ENCODE results near the gene LIN9.
"Not testable (repeated sequence)": the region's sequence is repeated elsewhere in the genome, so short reads cannot be mapped to it uniquely, and the experiment has no call there.

Gene LIN9

DNA sequence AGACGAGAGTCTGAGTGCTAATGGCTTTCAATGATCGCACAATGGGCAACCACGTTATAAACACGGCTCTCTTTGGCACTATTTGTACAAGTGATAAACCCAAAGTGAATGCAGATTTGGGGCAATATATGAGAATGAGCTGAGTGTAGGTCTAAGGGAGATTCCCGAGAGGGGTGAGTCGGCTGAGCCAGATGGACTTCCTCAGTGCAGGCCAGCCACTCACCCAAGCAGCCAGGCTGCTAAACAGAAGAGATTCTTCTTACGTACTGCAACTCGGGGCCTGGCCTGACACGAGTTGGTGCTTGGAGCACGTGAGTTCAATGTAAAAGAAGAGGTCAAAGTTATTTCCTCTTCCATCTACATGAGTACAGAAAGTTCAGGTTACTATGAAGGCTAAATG, 91.7 kb downstream of the LIN9 start:
- in situ Hi-C loops (cut with MboI; ENCODE audit: low sequenced_read_pairs), result no loop called here

DNA sequence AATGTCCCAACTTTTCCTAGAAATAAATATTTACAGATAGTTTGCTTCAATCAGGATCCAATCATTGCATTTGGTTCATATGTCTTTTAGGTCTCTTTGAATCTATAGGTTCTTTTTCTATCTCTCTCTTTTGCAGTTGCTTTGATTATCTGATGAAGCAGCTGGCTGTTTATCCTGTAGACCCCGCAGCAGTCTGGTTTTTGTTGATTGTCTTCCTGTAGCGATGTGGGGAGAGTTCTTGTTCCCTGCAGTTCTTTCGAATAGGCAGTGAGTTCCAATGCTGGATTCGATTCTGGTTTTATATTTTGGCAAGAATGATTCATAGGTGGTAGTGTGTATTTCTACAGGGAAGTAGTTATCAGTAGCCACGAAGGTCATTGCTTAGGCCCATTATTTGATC, 92.9 kb downstream of the LIN9 start:
- in situ Hi-C loops (cut with MboI; ENCODE audit: low sequenced_read_pairs), result no loop called here

DNA sequence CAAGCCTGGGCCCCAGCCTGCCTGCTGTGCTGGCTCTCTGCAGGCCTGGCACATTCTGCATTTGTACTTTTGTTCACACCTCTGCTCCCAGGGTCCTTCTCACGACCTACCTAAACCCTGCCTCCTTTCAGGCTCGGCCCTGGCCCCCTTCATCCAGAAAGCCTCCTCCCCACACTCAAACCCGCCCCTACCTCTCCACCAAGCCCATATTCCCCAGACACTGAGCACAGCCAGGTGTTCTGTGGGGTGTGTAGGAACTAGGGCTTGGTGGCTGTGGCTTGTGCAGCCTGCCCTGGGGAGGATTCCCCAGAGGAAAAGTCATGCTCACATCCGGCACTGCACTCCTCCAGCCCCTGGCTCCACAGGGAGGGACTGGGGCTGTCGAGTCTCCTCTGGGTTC, 93.7 kb downstream of the LIN9 start:
- in situ Hi-C loops (cut with MboI; ENCODE audit: low sequenced_read_pairs), result no loop called here

DNA sequence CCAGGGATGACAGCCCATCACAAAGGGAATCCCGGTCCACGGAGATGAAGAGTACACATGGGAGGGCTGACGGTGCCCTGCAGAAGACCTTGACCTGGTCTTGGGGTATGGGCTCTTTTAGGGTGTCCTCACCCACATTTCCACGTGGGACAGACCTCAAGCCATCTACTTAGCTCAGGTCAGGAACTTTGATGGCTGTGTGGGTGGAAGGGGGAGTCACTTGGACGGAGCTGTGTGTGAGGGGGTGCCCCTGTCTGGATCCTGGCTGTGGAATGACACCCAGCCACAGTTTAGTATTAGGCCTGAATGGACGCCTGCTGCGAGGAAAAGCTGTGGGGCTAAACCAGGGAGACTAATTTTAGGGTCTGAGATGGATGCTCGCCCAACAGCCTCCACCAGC, 96.4 kb downstream of the LIN9 start:
- in situ Hi-C loops (cut with MboI; ENCODE audit: low sequenced_read_pairs), result no loop called here

DNA sequence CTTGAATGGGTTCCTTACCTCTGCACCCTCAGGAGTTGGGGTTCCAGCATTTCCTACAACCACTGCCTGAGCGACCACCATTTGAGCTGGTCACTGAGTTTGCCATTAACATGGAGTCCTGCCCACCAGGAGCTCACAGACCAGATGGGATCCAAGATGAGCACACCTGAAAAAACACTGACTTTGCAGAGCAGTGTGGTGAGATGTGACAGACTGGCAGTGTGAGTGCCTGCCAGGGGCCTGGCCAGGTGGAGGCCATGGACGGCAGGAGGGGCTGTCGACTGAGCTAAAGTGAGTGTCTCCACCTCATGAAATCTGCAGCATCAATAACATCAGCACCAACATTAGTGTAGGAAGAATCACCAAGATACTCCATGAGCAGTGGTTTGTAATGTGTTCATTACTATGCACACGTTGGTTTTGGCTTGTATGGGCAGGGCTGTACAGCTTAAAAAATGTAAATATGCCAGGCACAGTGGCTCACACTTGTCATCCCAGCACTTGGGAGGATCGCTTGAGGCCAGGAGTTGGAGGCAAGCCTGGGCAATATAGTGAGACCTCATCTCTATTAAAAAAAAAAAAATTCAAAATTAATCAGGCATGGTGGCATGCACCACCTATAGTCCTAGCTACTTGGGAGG, 97.7 kb downstream of the LIN9 start:
- in situ Hi-C loops (cut with MboI; ENCODE audit: low sequenced_read_pairs), result no loop called here

DNA sequence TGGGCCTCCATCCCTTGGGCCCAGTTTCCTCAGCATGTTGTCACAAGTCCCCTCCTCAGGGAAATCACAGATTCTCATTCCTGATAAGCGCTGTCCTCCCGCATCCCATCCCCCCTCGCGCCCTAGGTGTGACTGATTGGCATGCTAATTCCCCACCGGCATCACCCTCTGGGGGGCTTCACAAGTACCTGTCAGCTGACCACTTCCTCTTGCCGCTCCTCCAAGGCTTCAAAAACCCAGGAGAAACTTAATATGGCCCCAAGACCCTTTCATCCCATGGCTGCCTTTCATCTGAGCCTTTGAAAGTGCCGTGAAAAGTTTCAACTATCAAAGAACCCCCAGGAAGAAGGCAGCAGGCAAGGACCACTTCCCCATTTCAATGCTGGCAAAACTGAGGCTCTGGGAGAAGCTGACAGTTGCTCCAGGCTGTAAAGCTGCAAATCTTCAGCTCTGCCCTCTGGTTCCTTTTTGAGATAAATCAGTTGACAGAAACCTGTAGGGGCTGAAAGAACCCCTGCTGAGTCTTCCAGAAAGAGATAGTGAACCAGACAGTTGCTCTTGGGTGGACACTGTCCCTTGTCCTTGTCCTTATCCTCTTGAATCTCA, 98.3 kb downstream of the LIN9 start:
- in situ Hi-C loops (cut with MboI; ENCODE audit: low sequenced_read_pairs), result no loop called here

DNA sequence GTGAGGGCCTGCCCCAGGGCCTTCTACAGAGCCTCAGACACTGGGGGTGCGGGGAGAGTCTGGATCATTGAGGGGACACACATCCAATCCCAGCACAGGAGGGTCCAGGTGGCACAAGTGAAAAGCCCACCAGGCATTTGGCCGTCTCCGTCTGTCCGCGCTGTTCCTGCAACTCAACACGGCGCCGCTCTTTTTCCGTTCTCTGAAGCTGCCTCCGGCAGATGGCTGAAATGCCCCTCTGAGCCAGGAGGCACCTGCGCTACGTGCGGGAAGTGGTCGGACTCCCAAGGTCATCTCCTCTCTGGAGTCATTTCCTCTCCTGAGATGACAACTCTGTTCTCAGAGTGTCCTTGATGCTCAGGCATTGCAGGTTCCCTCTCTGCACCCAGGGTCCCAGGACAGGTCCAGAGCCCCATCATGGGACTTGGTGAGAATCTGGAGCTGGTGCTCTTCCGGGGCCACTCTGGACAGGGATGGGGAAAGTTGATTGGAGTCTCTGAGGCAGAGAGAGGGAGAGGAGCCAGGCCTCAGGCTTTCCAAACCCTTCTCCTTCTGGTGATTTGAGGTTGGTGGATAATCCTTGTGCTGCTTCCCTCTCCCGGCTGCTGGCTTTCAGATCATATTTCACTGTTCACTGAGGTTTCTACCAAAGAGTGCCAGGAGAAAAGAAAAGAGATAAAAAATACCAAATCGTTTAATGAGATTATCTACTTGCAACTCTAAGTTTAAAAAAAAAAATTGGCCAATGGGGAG, 99.5 kb downstream of the LIN9 start:
- in situ Hi-C loops (cut with MboI; ENCODE audit: low sequenced_read_pairs), result no loop called here

DNA sequence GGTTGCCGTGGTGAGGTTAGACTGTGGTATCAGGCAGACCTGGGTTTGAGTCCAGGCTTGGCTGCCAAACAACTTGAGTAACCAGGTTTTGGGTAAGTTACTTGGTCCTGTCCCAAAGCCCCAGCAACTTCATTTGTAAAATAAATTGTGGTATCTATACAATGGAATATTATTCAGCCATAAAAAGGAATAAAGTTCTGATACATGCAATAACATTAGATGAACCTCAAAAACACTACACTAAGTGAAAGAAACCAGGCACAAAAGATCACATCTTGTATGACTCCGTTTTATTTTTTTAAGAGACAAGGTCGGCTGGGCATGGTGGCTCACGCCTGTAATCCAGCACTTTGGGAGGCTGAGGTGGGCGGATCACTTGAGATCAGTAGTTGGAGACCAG, 101.9 kb downstream of the LIN9 start:
- in situ Hi-C loops (cut with MboI; ENCODE audit: low sequenced_read_pairs), result no loop called here

DNA sequence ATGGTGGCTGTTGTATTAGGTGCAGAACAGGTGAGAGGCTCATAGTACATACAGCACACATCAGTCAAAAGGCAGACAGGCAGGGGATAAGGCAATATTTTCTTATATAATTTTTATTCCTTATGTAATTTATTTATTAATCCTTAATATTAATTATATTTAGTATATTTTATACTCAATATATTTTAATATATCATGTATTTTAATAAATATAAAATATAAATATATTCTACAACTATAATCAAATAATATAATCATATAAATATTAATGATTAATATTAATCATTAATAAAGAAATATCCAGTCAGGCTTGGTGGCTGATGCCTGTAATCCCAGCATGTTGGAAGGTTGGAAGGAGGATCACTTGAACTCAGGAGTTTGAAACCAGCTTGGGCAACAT, 104.8 kb downstream of the LIN9 start:
- in situ Hi-C loops (cut with MboI; ENCODE audit: low sequenced_read_pairs), result no loop called here

DNA sequence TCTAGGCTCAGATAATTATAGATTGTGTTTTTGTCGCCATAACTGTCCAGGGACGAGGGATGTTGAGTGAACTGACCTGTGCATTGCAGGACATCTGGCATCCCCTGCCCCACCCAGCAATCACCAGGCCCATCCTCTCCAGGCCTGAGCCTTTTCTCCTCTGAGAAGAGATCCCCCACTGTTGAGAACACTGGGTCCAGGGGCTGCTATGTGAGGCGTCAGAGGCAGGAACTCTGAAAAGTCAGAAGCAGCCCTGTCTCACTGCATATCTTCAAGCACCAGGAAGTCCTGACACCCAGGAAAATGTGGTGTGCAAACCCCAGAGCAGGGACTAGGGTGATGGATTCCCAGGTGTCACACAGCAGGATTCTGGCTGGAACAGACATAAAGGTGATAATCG, 105.3 kb downstream of the LIN9 start:
- in situ Hi-C loops (cut with MboI; ENCODE audit: low sequenced_read_pairs), result no loop called here

DNA sequence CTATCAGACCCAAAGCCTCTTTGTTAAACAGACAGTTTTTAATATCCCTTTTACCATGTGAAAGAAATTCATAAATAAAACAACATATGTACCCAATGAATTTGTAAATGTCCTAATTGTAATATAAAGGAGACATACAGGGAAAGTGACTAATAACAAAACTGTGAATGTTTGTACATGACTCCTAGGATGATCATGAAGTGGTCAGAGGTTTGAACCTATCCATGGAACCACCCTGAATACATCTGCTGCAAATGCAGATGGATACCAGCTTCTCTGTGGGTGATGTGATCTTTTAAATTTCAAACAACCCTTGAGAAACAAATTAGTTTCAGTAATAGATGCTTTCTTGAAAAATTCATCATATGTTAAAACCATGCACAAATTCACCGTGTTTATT, 105.7 kb downstream of the LIN9 start:
- in situ Hi-C loops (cut with MboI; ENCODE audit: low sequenced_read_pairs), result no loop called here

DNA sequence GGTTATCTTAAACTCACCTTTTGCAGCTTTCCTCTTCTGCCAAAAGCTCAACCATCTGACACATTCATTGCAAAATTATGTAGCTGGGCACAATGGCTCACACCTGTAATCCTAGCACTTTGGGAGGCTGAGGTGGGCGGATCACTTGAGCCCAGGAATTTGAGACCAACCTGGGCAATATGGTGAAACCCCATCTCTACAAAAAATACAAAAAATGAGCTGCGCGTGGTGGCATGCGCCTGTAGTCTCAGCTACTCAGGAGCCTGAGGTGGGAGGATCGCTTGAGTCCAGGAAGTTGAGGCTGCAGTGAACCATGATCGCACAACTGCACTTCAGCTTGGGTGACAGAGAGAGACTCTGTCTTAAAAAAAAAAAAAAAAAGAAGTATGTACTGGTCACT, 106.3 kb downstream of the LIN9 start:
- in situ Hi-C loops (cut with MboI; ENCODE audit: low sequenced_read_pairs), result not testable (repeated sequence)

DNA sequence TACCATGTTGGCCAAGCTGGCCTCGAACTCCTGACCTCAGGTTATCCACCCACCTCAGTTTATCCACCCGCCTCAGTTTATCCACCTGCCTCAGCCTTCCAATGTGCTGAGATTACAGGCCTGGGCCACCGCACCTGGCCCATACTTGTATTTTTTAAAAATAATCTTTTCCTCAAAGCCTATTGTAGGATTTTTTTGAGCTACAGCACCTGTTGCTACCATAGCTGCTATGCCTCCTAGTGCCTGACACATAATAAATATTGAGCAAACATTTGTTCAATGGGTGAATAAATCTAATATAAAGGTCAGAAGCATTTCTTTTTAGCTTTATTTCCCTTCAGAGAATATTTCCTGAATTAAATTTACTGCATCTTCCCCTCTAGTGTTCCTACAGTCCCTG, 106.7 kb downstream of the LIN9 start:
- in situ Hi-C loops (cut with MboI; ENCODE audit: low sequenced_read_pairs), result no loop called here

DNA sequence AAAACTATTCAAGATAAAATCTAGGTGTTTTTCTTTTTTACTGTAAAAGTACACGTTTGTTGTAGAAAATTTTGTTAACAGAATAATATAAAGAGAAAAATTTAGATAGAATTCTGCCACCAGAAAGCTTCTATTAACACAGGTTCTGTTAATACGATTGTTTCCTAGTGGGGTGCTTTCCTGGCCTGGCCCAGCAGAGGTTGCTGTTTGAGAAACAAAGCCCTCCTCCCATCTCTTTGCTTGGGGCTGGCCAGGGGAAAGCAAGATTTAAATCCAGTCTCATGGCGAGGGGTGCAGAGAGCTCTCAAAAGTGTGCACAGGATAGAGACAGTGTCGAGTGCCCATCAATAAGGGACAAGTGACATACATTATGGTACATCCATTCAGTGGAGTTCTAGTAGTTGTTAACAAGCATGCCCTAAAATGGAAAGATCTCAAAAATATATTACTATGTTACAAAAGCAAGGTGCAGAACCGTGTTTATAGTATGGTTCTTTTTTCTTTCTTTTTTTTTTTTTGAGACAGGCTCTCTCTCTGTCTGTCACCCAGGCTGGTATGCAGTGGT, 107.9 kb downstream of the LIN9 start:
- in situ Hi-C loops (cut with MboI; ENCODE audit: low sequenced_read_pairs), result no loop called here

DNA sequence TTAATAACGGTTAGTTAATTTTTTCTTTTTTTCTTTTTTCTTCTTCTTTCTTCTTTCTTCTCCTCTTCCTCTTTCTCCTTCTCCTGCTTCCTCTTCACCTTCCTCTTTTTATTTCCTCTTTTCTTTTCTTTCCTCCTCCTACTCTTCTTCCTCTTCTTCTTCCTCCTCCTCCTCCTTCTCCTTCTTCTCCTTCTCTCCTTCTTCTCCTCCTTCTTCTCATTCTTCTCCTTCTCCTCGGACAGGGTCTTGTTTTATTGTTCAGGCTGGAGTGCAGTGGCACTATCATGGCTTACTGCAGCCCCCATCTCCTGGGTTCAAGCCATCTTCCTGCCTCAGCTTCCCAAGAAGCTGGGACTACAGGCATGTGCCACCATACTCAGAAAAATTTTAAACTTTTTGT, 109.0 kb downstream of the LIN9 start:
- in situ Hi-C loops (cut with MboI; ENCODE audit: low sequenced_read_pairs), result loop anchor here (10.0 kb wide), 1 partner anchor 65 kb away; no protein-coding TSS in a partner anchor

DNA sequence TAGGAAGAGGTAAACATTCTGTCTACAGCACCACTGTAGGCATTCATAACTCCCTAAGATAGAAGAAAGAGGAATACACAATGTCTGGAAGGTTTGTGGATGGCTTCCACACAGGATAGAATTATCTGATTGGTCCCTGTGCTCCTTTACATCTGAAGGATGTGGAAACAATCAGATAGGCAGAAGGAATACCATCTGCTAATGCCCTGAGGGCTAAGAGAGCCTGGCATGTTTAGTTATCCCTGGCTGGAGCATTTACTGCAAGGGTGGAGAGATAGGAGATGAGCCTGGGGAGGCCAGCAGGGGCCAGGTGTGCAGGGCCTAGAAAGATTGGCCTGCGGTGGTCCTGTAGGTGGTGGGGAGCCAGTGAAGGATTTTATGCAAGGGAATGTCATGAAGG, 113.8 kb downstream of the LIN9 start:
- in situ Hi-C loops (cut with MboI; ENCODE audit: low sequenced_read_pairs), result loop anchor here (10.0 kb wide), 1 partner anchor 60 kb away; no protein-coding TSS in a partner anchor

DNA sequence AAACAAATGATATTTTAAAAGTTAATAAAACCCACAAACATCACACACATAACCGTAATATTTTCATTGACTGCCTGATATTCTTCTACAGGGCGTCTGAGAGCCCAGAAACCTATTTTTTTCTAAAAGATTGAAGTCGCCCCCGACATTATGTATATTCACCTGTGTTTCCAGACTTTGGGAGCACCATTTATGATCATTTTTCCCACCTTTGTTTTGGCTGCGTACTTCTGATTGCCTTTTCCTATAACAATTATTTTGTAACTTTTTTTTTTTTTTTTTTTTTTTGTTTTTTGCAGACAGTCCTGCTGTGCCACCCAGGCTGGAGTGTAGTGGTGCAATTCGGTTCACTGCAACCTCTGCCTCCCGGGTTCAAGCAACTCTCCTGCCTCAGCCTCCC, 121.6 kb downstream of the LIN9 start:
- in situ Hi-C loops (cut with MboI; ENCODE audit: low sequenced_read_pairs), result no loop called here

DNA sequence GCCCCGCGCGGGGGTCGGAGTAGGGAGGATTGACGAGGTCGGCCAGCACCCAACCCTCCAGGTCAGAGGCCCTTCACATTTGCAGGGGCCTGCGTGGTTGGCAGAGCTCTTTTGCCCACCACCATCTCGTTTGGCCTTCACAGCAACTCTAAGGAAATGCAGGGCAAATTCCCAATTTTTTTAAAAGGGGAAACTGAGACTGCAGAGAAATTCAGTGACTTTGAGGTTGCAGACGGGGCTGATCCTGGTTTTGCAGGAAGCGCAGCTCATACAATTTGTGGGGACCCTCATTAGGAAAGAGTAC, 122.0 kb downstream of the LIN9 start:
- in situ Hi-C loops (cut with MboI; ENCODE audit: low sequenced_read_pairs), result no loop called here

DNA sequence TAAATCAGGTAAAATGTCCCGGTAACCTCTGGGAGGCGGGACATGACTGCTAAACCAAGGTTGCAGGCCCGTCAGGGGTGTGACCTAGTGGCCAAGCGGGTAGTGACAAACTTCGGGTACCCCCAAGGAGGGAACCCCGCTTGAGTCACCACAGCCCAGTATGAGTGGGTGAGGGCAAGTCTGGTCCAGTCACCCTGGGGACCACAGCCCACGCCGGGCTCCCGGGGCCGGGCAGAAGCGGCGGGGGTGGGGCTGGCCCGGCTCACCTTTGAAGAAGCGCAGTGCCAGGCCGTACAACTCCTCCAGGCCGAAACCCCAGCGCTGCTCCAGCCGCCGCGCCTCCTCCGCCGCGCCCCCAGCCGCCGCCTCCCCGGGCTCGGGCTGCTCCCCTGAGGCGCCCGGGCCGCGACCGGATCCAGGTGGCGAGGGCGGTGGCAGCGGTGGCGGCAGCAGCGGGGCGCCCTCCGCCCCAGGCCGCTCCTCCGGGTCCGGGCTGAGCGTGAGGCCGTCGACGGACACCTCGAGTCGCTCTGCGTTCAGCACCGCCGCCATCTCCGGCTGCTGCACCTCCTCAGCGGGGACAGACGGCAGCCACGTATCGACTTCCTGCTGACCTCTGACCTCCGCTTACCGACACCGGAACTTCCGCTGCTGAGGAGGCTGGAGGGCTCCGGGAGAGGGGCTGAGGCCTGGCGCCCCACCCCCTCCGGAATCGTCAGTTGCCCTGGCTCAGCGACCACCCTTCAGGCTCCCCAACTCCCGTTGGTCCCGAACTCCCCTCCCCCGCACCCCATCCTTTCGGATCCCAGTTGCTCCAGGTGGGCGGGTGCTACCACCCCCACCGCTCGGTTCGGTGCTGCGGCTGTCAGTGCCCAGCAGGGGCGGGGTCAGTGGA, 122.6 kb downstream of the LIN9 start, which contains the start of gene ACBD3:
ACBD3 (minus strand) TSS at position 618 of the 895 bp plus-strand sequence; CDS start at position 552, 66 bp downstream.
- in situ Hi-C loops (cut with MboI; ENCODE audit: low sequenced_read_pairs), result no loop called here

DNA sequence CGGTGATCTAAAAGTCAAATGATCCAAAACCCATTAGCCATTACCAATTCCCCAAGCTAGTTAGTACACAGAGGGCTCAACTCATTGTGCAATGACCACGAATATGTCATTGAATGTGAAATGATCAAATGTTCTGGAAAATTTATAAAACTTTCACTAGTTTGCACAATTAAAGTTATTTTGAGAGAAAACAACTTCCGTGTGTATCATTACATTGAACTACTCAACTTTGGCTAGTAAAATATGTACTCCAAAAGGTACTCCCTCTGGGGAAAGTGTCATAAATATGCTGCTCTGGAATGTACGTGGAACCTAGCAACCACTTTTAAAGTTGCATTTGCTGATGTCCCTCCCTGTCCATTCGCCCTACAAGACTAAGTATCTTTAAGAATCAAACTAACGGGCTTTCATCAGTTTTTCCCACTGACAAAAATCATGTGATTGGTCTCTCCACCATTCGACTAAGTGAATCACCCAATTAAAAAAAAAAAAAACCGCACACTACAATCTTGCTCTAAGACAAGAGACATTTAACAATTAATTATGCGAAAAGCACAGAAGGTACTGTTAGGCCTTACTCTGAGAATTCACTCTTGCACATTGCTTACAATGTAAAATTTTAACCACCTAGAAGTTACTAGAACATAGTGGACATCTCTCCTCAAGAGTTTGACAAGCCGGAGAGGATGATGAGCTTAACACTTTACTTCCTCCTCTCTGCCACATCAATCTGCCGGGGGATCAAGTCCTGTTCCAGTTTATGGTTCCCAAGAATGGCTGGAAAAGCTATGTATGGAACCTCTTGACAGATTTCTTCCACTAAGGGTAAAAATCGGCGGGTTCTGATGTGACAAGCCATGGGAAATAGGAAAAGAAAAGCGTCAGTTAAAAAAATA, 123.6 kb downstream of the LIN9 start:
- in situ Hi-C loops (cut with MboI; ENCODE audit: low sequenced_read_pairs), result no loop called here
